Sigmoid colon (tissue), 7 donors: ENCODE measurements around the gene KRT76. TPM values are rescaled to one million over a fixed set of nuclear protein-coding genes. Genes with fewer than 3 reads are reported as not detected.

Experiments
- DNase-seq: peaks from one replicate; pipeline ENCODE4 v3.0.0-alpha.2; 2019
- H3K27ac ChIP-seq, 4 donors: fragments of 200-600 bp; sonication (generic); one replicate each; pipeline ENCODE4 v1.5.1; 2016 to 2019; ENCODE audit warnings: mild to moderate bottlenecking in 1 of 4
- H3K27me3 ChIP-seq, 3 donors: fragments of 200-600 bp; sonication (generic); one replicate each; pipeline ENCODE4 v1.5.1; 2019; ENCODE audit warnings: mild to moderate bottlenecking in 1 of 3
- H3K36me3 ChIP-seq, 4 donors: fragments of 200-600 bp; sonication (generic); one replicate each; pipeline ENCODE4 v1.5.1; 2016 to 2019
- H3K4me1 ChIP-seq, 4 donors: fragments of 200-600 bp; sonication (generic); one replicate each; pipeline ENCODE4 v1.5.1; 2017 to 2019
- H3K4me3 ChIP-seq, 4 donors: fragments of 200-600 bp; sonication (generic); one replicate each; pipeline ENCODE4 v1.5.1; 2017 to 2019; ENCODE audit warnings: mild to moderate bottlenecking in 2 of 4, moderate library complexity in 1 of 4
- H3K9me3 ChIP-seq, 4 donors: fragments of 200-600 bp in 3 of 4; sonication (generic) in 3 of 4; one replicate each; pipeline versions ENCODE4 v1.5.1 to v1.6.1; 2013 to 2019
- EP300 ChIP-seq, 4 donors: sonication (generic); formaldehyde crosslinking; IDR thresholded peaks; one replicate each; pipeline ENCODE4 v1.6.1; 2017; ENCODE audit warnings: antibody characterized with exemption in 4 of 4
- POLR2A ChIP-seq, 2 donors: fragments of 450-650 bp; IDR thresholded peaks; one replicate each; pipeline ENCODE4 v1.6.1; 2016; ENCODE audit warnings: antibody characterized with exemption in 2 of 2, mild to moderate bottlenecking in 2 of 2, moderate library complexity in 2 of 2
- POLR2AphosphoS5 ChIP-seq, 4 donors: sonication (generic); formaldehyde crosslinking; IDR thresholded peaks; one replicate each; pipeline ENCODE4 v1.6.1; 2017; ENCODE audit warnings: antibody characterized with exemption in 4 of 4
- WGBS, 2 donors: extraction: QIAGEN DNeasy Blood & Tissue Kit; methylation state at CpG; one replicate each; pipeline ENCODE4 v1.1.7; 2013; 5-methylcytosine and 5-hydroxymethylcytosine counted together
- intact Hi-C: fragments of 100-400 bp; cut with DNase I; formaldehyde crosslinking; loops from one replicate; pipeline ENCODE4 v1.15.1; 2023
- polyA plus RNA-seq, 3 donors: library from polyadenylated mRNA; stranded (reverse); fragments of 200-250 nt; gene quantifications; one replicate each; pipeline ENCODE4 v1.2.3, GENCODE V29; 2013
- total RNA-seq, 4 donors: library from RNA; depleted of rRNA; stranded (reverse); fragments of >200 nt; gene quantifications; one replicate each; pipeline ENCODE4 v1.1.0, GENCODE V29; 2016
- TF ChIP-seq, protein P1 (sequence below), 4 experiments: fragments of 450-650 bp in 3 of 4; fragments of 200-600 bp in 1 of 4; IDR thresholded peaks; one replicate each; pipeline ENCODE4 v1.5.1; 2016 to 2019; ENCODE audit warnings: antibody characterized with exemption in 4 of 4, mild to moderate bottlenecking in 3 of 4, moderate library complexity in 2 of 4
- donor health status: healthy with polysubstance abuse.
- donor health status: Bipolar disorder and iron deficiency.
- donor health status: healthy.

KRT76 gene
- total and polyA plus RNA-seq, 7 donors = not detected

DNA sequence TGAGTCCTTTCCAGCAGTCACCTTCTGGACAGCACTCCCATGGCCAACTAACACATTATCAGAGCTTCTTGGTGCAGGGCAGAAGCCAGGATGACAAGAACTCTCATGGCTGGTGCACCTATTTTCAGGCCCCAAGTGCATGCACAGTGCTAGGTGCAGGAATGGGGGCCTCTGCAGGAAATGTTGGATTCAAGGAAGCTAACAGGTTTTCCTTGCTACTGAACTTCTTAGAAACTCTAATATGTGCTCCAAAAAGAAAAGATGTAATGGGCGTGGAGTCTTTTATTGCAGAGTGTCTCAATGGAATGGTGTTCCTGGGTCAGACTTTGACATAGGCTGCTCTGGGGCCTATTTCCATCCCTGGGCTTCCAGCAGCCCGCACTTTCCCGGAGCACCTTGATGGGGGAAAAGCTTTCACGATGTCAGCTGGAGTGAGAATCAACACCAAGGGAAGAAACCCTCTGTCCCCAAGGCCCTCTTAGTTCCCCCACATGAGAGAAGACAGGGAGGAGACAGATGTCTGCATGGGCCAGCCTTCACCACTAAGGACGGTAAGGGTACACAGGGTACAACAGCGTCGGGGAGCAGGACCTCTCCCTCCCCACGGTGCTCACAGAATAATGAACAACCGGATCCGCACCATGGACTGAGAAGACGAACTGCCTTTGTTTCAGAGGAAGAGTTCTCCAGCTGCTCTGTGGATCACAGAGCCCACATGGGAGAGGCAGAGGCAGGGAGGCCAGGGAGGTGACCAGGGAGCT, 11.9 kb upstream of the KRT76 start:
- H3K36me3 ChIP-seq = no peaks in the 10 kb centered on the region
- peaks cover 0 to 9% (median 2%) of the 10 kb centered on the region in 4 donors for H3K4me1 ChIP-seq
- no peak for DNase-seq
- intact Hi-C loops = no loop called here
- peaks cover 5 to 48% (median 14%) of the 10 kb centered on the region in 3 donors for H3K27me3 ChIP-seq
- H3K4me3 ChIP-seq = no peak overlapping the region
- H3K27ac ChIP-seq = no peak overlapping the region
- TF ChIP-seq, protein P1, sequence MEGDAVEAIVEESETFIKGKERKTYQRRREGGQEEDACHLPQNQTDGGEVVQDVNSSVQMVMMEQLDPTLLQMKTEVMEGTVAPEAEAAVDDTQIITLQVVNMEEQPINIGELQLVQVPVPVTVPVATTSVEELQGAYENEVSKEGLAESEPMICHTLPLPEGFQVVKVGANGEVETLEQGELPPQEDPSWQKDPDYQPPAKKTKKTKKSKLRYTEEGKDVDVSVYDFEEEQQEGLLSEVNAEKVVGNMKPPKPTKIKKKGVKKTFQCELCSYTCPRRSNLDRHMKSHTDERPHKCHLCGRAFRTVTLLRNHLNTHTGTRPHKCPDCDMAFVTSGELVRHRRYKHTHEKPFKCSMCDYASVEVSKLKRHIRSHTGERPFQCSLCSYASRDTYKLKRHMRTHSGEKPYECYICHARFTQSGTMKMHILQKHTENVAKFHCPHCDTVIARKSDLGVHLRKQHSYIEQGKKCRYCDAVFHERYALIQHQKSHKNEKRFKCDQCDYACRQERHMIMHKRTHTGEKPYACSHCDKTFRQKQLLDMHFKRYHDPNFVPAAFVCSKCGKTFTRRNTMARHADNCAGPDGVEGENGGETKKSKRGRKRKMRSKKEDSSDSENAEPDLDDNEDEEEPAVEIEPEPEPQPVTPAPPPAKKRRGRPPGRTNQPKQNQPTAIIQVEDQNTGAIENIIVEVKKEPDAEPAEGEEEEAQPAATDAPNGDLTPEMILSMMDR (IDR thresholded peaks at IDR 0.05) = no peak
- no peak for TF ChIP-seq POLR2AphosphoS5 (IDR thresholded peaks at IDR 0.05)
- TF ChIP-seq POLR2A (IDR thresholded peaks at IDR 0.05) = no peak
- no peak for TF ChIP-seq EP300 (IDR thresholded peaks at IDR 0.05)
- 94 to 96% methylated on average over 11 of the region's 11 CpGs for WGBS, 2 donors
- H3K9me3 ChIP-seq = no peaks in the 10 kb centered on the region

DNA sequence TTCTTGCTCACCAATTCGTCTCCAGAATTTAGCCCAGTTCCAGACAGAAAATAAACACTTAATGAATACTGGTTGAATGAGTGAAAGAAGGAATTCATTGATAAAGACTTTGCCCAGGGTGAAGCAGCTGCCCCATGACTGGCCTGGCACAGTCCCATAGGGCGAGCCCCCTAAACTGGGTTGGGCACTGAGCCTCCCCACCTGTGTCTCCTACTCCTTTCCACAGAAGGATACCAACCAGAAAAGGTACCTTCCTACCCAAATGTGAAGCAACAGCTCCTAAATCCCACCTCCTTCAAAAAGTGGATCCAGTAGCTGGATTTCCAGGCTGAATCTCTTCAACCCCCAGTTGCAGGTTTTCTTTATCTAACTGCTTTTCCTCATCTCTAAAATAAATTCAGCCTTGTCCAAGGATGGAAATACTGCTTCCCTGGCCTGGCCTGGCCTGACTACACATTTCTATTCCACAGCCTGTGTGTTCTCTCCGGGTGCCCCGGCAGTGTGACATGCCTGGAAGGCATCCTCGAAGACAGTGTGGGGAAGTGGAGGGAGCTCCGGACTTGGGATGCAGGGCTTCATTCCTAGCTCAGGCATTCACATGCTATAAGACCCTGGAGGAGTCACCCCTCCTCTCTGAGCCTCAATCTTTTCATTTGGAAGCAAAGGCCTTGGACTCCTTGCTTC, 11.2 kb upstream of the KRT76 start:
- WGBS, 2 donors = 65 to 75% methylated on average over 6 of the region's 6 CpGs
- Histone ChIP-seq H3K27me3 (peaks cover 5 to 48% (median 14%) of the 10 kb centered on the region in 3 donors), H3K27ac (no peak overlapping the region), H3K4me3 (no peak overlapping the region), H3K36me3 (no peaks in the 10 kb centered on the region), H3K9me3 (no peaks in the 10 kb centered on the region), H3K4me1 (peaks cover 0 to 9% (median 2%) of the 10 kb centered on the region in 4 donors)
- TF ChIP-seq POLR2AphosphoS5 (IDR thresholded peaks at IDR 0.05) (no peak), EP300 (IDR thresholded peaks at IDR 0.05) (no peak), POLR2A (IDR thresholded peaks at IDR 0.05) (no peak)
- TF ChIP-seq, protein P1 (IDR thresholded peaks at IDR 0.05) = no peak
- DNase-seq = no peak
- intact Hi-C loops = no loop called here

DNA sequence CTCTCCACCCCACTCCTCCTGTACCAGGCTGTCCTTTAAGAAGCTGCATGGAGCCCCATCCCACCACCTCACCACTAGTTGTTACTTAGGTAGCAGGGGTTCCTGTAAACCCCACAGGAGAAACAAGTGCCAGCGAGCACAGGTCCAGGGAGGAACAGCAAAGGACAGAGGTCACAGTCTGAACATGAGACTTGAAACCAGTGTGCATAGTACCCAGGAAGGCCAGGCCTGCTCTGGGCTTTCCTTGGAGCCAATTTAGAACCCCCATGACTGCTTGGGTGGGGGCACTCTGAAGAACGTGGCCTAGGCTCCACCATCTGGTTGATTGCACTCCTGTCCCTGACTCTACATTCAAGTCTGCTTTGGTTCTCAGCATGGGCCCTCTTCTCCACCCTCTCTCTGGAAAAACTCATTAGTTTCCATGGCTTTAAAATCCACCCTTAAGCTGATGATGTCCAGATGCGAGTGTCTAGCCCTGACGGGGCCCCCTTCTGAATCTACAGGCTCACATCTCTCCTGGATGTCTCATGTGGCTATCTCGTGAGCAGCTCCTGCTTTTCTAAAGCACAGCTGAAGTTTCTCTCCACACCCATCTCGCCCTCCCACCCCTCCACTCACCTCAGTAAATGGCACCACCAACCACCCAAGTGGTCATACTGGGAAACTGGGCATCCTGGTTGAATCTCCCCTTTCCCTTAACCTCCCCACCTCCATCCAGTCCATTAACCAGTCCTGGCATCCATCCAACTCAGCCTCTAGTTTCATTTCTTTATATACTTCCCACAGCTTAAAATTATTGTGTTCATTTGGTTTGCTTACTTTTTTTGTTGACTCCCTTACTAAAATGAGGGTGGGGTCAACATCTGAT, 10.4 kb upstream of the KRT76 start:
- WGBS, 2 donors = 75 to 81% methylated on average over 6 of the region's 6 CpGs
- Histone ChIP-seq H3K27ac (no peak overlapping the region), H3K27me3 (peaks cover 5 to 48% (median 14%) of the 10 kb centered on the region in 3 donors), H3K36me3 (no peaks in the 10 kb centered on the region), H3K9me3 (no peaks in the 10 kb centered on the region), H3K4me3 (no peak overlapping the region), H3K4me1 (peaks cover 0 to 9% (median 2%) of the 10 kb centered on the region in 4 donors)
- intact Hi-C loops = no loop called here
- DNase-seq = no peak
- TF ChIP-seq POLR2AphosphoS5 (IDR thresholded peaks at IDR 0.05) = no peak
- TF ChIP-seq POLR2A (IDR thresholded peaks at IDR 0.05) = no peak
- no peak for TF ChIP-seq EP300 (IDR thresholded peaks at IDR 0.05)
- TF ChIP-seq, protein P1 (IDR thresholded peaks at IDR 0.05) = no peak

DNA sequence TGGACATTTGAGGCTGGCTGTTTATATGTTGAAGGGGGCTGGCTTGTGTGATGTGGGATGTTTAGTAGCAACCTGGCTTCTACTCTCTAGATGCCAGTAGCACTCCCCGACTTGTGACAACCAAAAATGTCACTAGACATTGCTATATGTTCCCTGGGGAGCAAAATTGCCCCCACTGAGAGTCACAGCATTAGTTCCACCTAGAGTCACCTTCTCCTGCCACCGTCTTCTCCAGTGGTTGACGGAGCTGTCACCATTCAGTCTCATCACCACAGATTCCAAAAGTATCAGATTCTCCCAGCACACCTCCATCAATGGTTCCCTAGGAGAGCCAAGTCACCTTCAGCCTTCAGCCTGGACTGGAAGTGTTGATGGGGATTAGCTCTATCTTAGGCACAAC, 7.8 kb upstream of the KRT76 start:
- TF ChIP-seq POLR2A (IDR thresholded peaks at IDR 0.05) (no peak), POLR2AphosphoS5 (IDR thresholded peaks at IDR 0.05) (no peak), EP300 (IDR thresholded peaks at IDR 0.05) (no peak)
- TF ChIP-seq, protein P1 (IDR thresholded peaks at IDR 0.05) = no peak
- Histone ChIP-seq H3K27ac (no peak overlapping the region), H3K36me3 (no peaks in the 10 kb centered on the region), H3K9me3 (no peaks in the 10 kb centered on the region), H3K4me3 (no peak overlapping the region), H3K27me3 (peaks cover 0 to 29% (median 5%) of the 10 kb centered on the region in 3 donors), H3K4me1 (peaks cover 0 to 3% (median under 1%) of the 10 kb centered on the region in 4 donors)
- WGBS, 2 donors = 85 to 86% methylated on average over 3 of the region's 3 CpGs
- DNase-seq = no peak
- intact Hi-C loops = no loop called here
